Endothelial cell of umbilical vein (primary cell): ENCODE results near the gene SCN1B. TPM values are rescaled to one million over a fixed set of nuclear protein-coding genes. Genes with fewer than 3 reads are reported as not detected.

Experiments
- BruUV-seq: library from RNA; stranded (reverse); fragments of 400-500 nt; replicated peaks from 2 replicates; lab custom pipeline; 2021; lab: Mats Ljungman, UMichigan
- CTCF ChIA-PET: fragments of 300-600, 350-600 bp; sonication (Branson Sonifier 250); formaldehyde crosslinking; loops from one replicate; lab custom pipeline; 2021; ENCODE audit warnings: antibody characterized with exemption, inconsistent platforms; lab: Charles Lee
- POLR2A ChIA-PET: fragments of 300-600, 350-600 bp; sonication (Branson Sonifier 250); formaldehyde crosslinking; loops from one replicate; lab custom pipeline; 2021; ENCODE audit warnings: antibody characterized with exemption, inconsistent platforms; lab: Charles Lee
- DNase-seq: peaks from one replicate; pipeline ENCODE4 v3.0.0-alpha.2; 2011; ENCODE audit warnings: low read depth, low spot score
- FAIRE-seq: peaks from 2 replicates; lab custom pipeline; 2011; peaks lifted over from hg19 to GRCh38; lab: Jason Lieb, UNC
- H2AFZ ChIP-seq: 2 replicates; pipeline ENCODE4 v1.6.0; 2012; ENCODE audit warnings: low read depth, low read length, control low read depth, inconsistent platforms
- H3K27ac ChIP-seq: 2 replicates; pipeline ENCODE4 v1.5.1; 2011; ENCODE audit warnings: low read depth, mild to moderate bottlenecking, control low read depth, low read length, moderate library complexity; ENCODE audit not compliant: insufficient read depth
- H3K27me3 ChIP-seq, 2 experiments: 2 replicates each; pipeline versions ENCODE4 v1.6.0 to v1.6.1; 2011; ENCODE audit warnings: low read length in 2 of 2, mixed read lengths in 1 of 2; ENCODE audit not compliant: control insufficient read depth in 2 of 2, insufficient read depth in 2 of 2
- H3K36me3 ChIP-seq, 2 experiments: 2 replicates in 1 of 2; 3 replicates in 1 of 2; pipeline ENCODE4 v1.5.1; 2011; ENCODE audit warnings: low read length in 2 of 2, mild to moderate bottlenecking in 1 of 2, moderate library complexity in 1 of 2; ENCODE audit not compliant: control insufficient read depth in 2 of 2, insufficient read depth in 2 of 2; ENCODE audit errors: extremely low read depth in 1 of 2
- H3K4me1 ChIP-seq: 3 replicates; pipeline ENCODE4 v1.5.1; 2011; ENCODE audit warnings: mild to moderate bottlenecking, low read length; ENCODE audit not compliant: control insufficient read depth, insufficient read depth; ENCODE audit errors: extremely low read depth
- H3K4me2 ChIP-seq: 2 replicates; pipeline ENCODE4 v1.6.1; 2011; ENCODE audit warnings: low read length, control low read depth, mixed read lengths; ENCODE audit not compliant: insufficient read depth
- H3K4me3 ChIP-seq, 3 experiments: fragments of 200-600 bp in 1 of 3; sonication (generic), shearing (Covaris generic) in 1 of 3; replicated peaks in 1 of 3; 2 replicates each; pipeline ENCODE4 v1.5.1; 2011 to 2016; ENCODE audit warnings: control low read depth in 3 of 3, low read length in 3 of 3, mild to moderate bottlenecking in 2 of 3, inconsistent platforms in 1 of 3, low read depth in 1 of 3, moderate library complexity in 1 of 3; ENCODE audit not compliant: insufficient read depth in 1 of 3
- H3K79me2 ChIP-seq: 2 replicates; pipeline ENCODE4 v1.6.0; 2012; ENCODE audit warnings: low read length, inconsistent platforms; ENCODE audit not compliant: control insufficient read depth, insufficient read depth
- H3K9ac ChIP-seq: replicated peaks from 2 replicates; pipeline ENCODE3; 2011; ENCODE audit warnings: low read length, control low read depth; ENCODE audit not compliant: insufficient read depth; ENCODE audit errors: extremely low read depth
- H3K9me1 ChIP-seq: replicated peaks from 3 replicates; pipeline ENCODE4 v1.6.0; 2011; ENCODE audit warnings: mild to moderate bottlenecking, low read length; ENCODE audit not compliant: control insufficient read depth, insufficient read depth; ENCODE audit errors: extremely low read depth
- H3K9me3 ChIP-seq: replicated peaks from 2 replicates; pipeline ENCODE4 v1.5.1; 2012; ENCODE audit warnings: low read length, inconsistent platforms; ENCODE audit not compliant: control insufficient read depth, insufficient read depth
- H4K20me1 ChIP-seq: replicated peaks from 2 replicates; pipeline ENCODE3; 2011; ENCODE audit warnings: mild to moderate bottlenecking, low read length; ENCODE audit not compliant: control insufficient read depth, insufficient read depth; ENCODE audit errors: extremely low read depth
- CTCF ChIP-seq, 2 donors: IDR thresholded peaks; 1 replicate in 1 of 2; 2 replicates in 1 of 2; pipeline ENCODE4 v1.5.1; 2011; ENCODE audit warnings: low read length in 2 of 2, mild to moderate bottlenecking in 2 of 2, moderate library complexity in 2 of 2, control low read depth in 1 of 2, inconsistent platforms in 1 of 2, low read depth in 1 of 2; ENCODE audit not compliant: insufficient read depth in 1 of 2; ENCODE audit errors: extremely low read depth in 1 of 2
- EZH2 ChIP-seq: IDR thresholded peaks from 2 replicates; pipeline ENCODE4 v1.6.1; 2012; ENCODE audit warnings: borderline replicate concordance, low read depth, mild to moderate bottlenecking, moderate library complexity, low read length, inconsistent platforms; ENCODE audit not compliant: severe bottlenecking
- FOS ChIP-seq: IDR thresholded peaks from 2 replicates; pipeline ENCODE4 v1.6.1; 2011; ENCODE audit warnings: mild to moderate bottlenecking, low read length, moderate library complexity, borderline replicate concordance; ENCODE audit not compliant: insufficient read depth
- GATA2 ChIP-seq: IDR thresholded peaks from 2 replicates; pipeline ENCODE4 v1.7.0; 2011; ENCODE audit warnings: low read depth, mild to moderate bottlenecking, moderate library complexity, mixed read lengths, low read length; ENCODE audit not compliant: insufficient read length, insufficient read depth
- JUN ChIP-seq: IDR thresholded peaks from 2 replicates; pipeline ENCODE4 v1.6.1; 2011; ENCODE audit warnings: borderline replicate concordance, low read depth; ENCODE audit not compliant: insufficient read length, insufficient read depth
- MAX ChIP-seq: IDR thresholded peaks from 2 replicates; pipeline ENCODE4 v1.6.1; 2011; ENCODE audit not compliant: insufficient read depth, insufficient read length
- MYC ChIP-seq: IDR thresholded peaks from one replicate; pipeline ENCODE4 v1.6.1; 2011; ENCODE audit warnings: mild to moderate bottlenecking, low read depth, low read length
- POLR2A ChIP-seq: IDR thresholded peaks from 2 replicates; pipeline ENCODE4 v1.6.1; 2012; ENCODE audit warnings: low read depth, mild to moderate bottlenecking, control low read depth, low read length
- POLR2AphosphoS5 ChIP-seq: IDR thresholded peaks from 2 replicates; pipeline ENCODE4 v1.6.1; 2012; ENCODE audit warnings: low read depth, mild to moderate bottlenecking, control low read depth, low read length, moderate library complexity; ENCODE audit not compliant: insufficient read depth
- dilution Hi-C: fragments of 300-500 bp; cut with MboI; formaldehyde crosslinking; loops from one replicate; pipeline ENCODE4 v1.15.0; 2019; ENCODE audit warnings: low sequenced_read_pairs; ENCODE audit not compliant: extremely low pct_ligation_motif_present
- intact Hi-C: fragments of 100-400 bp; cut with micrococcal nuclease; formaldehyde crosslinking; loops from one replicate; pipeline ENCODE4 v1.10.0; 2022
- polyA plus RNA-seq, 4 experiments: library from polyadenylated mRNA; depleted of rRNA in 3 of 4; stranded (reverse) in 3 of 4; unstranded in 1 of 4; fragments of >200 nt; gene quantifications; 2 replicates each; pipeline versions ENCODE4 v1.2.1 to v1.2.3, GENCODE V29; 2011 to 2012; ENCODE audit warnings: missing spikeins in 1 of 4
- total RNA-seq: library from RNA; stranded (reverse); gene quantifications from 2 replicates; pipeline ENCODE4 v1.2.3, GENCODE V29; 2021

SCN1B gene
- total and polyA plus RNA-seq, 2 donors (not counting 3 experiments of a cell fraction or from before 2014, with no cell fraction given): 11.2 to 14.2 TPM

GRCh38 chr19:35070471-35070870 lies 40.2 kb downstream of the SCN1B start:
- H3K36me3 ChIP-seq: no peaks in the 10 kb centered on the region
- CTCF ChIA-PET: interaction anchor here (1.3 to 1.9 kb wide), 6 partner anchors 16 to 425 kb away, joined by 6 to 11 read pairs (median 8); partner anchors contain the start of gene LGI4

More at GRCh38 chr19:35070471-35070870, 40.2 kb downstream of the SCN1B start:
- dilution Hi-C loops (no loop called here), intact Hi-C loops (no loop called here)
- no peak for DNase-seq
- no peaks in the 10 kb centered on the region for H3K27me3 ChIP-seq
- H3K9me1 ChIP-seq: no peaks in the 10 kb centered on the region
- no peak overlapping the region for H2AFZ ChIP-seq
- H3K27ac ChIP-seq: no peak overlapping the region
- H3K4me1 ChIP-seq: no peaks in the 10 kb centered on the region
- no peak for FAIRE-seq
- no peak overlapping the region for H3K4me3 ChIP-seq
- POLR2A ChIA-PET: no interaction called here
- no peaks in the 10 kb centered on the region for H4K20me1 ChIP-seq
- H3K9me3 ChIP-seq: no peaks in the 10 kb centered on the region
- H3K4me2 ChIP-seq: no peak overlapping the region
- TF ChIP-seq POLR2AphosphoS5 (no peak), POLR2A (no peak), JUN (no peak), EZH2 (no peak), FOS (no peak), GATA2 (no peak), MAX (no peak), MYC (no peak), CTCF (IDR thresholded peaks at IDR 0.05; ENCODE audit: extremely low read depth in 1 of 2, insufficient read depth in 1 of 2, low read depth in 1 of 2, low read length in 2 of 2) (no peak)
- H3K9ac ChIP-seq: no peak overlapping the region
- H3K79me2 ChIP-seq: no peaks in the 10 kb centered on the region
- no TSS peak for BruUV-seq
